ENCODE results near the gene GAREM1.

GAREM1 gene

GRCh38 chr18:32420084-32420750 lies 50.5 kb downstream of the GAREM1 start:
- no peaks in the 10 kb centered on the region for H3K9me3 ChIP-seq (replicated peaks; ENCODE audit: low read length)
- H3K4me2 ChIP-seq (ENCODE audit: low read length): no peak overlapping the region
- no peaks in the 10 kb centered on the region for H3K27me3 ChIP-seq (ENCODE audit: control insufficient read depth, insufficient read depth, low read length)
- peaks cover 13% of the 10 kb centered on the region for H3K4me1 ChIP-seq (ENCODE audit: control insufficient read depth, insufficient read depth, low read length)
- H3K36me3 ChIP-seq (ENCODE audit: insufficient read depth, low read length): no peaks in the 10 kb centered on the region
- H3K9ac ChIP-seq (ENCODE audit: low read depth, low read length): no peak overlapping the region
- no peak overlapping the region for H3K4me3 ChIP-seq (ENCODE audit: low read length)

- no peak overlapping the region for H3K9ac ChIP-seq (ENCODE audit: low read depth, low read length)
- no peak overlapping the region for H3K4me3 ChIP-seq (ENCODE audit: low read length)
- H3K9me3 ChIP-seq (replicated peaks; ENCODE audit: low read length): no peaks in the 10 kb centered on the region
- no peaks in the 10 kb centered on the region for H3K36me3 ChIP-seq (ENCODE audit: insufficient read depth, low read length)
- no peaks in the 10 kb centered on the region for H3K27me3 ChIP-seq (ENCODE audit: control insufficient read depth, insufficient read depth, low read length)
- peaks cover 6% of the 10 kb centered on the region for H3K4me1 ChIP-seq (ENCODE audit: control insufficient read depth, insufficient read depth, low read length)
- H3K4me2 ChIP-seq (ENCODE audit: low read length): no peak overlapping the region
These were observed 52.5 kb downstream of the GAREM1 start for GRCh38 chr18:32418148-32418547.

GRCh38 chr18:32405588-32405987 lies 65.1 kb downstream of the GAREM1 start:
- H3K9me3 ChIP-seq (replicated peaks; ENCODE audit: low read length): no peaks in the 10 kb centered on the region
- no peak overlapping the region for H3K4me3 ChIP-seq (ENCODE audit: low read length)
- H3K4me2 ChIP-seq (ENCODE audit: low read length): no peak overlapping the region
- H3K36me3 ChIP-seq (ENCODE audit: insufficient read depth, low read length): no peaks in the 10 kb centered on the region
- no peaks in the 10 kb centered on the region for H3K27me3 ChIP-seq (ENCODE audit: control insufficient read depth, insufficient read depth, low read length)
- H3K4me1 ChIP-seq (ENCODE audit: control insufficient read depth, insufficient read depth, low read length): no peaks in the 10 kb centered on the region
- no peak overlapping the region for H3K9ac ChIP-seq (ENCODE audit: low read depth, low read length)

DNA sequence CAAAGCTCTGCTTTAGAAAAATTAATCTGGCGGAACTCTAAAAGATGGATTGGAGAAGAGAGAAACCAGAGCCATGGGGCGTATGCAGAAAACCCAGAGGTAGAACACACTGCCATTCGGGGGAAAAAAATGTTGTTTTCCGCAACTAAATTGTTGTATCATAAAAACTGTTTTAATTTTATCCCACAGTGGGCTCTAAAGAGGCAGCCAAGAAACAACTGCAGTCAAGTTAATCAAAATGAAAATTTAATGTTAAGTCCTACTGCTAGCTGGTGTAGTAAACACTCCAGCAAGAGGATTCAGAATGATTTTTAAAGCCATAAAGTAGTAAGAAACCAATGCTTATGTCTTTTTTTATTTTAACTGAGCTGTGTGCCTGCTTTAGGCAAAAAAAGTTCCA lies 69.1 kb downstream of the GAREM1 start:
- H3K27me3 ChIP-seq (ENCODE audit: control insufficient read depth, insufficient read depth, low read length): no peaks in the 10 kb centered on the region
- no peak overlapping the region for H3K9ac ChIP-seq (ENCODE audit: low read depth, low read length)
- H3K4me1 ChIP-seq (ENCODE audit: control insufficient read depth, insufficient read depth, low read length): no peaks in the 10 kb centered on the region
- H3K9me3 ChIP-seq (replicated peaks; ENCODE audit: low read length): no peaks in the 10 kb centered on the region
- H3K36me3 ChIP-seq (ENCODE audit: insufficient read depth, low read length): no peaks in the 10 kb centered on the region
- no peak overlapping the region for H3K4me3 ChIP-seq (ENCODE audit: low read length)
- H3K4me2 ChIP-seq (ENCODE audit: low read length): no peak overlapping the region

DNA sequence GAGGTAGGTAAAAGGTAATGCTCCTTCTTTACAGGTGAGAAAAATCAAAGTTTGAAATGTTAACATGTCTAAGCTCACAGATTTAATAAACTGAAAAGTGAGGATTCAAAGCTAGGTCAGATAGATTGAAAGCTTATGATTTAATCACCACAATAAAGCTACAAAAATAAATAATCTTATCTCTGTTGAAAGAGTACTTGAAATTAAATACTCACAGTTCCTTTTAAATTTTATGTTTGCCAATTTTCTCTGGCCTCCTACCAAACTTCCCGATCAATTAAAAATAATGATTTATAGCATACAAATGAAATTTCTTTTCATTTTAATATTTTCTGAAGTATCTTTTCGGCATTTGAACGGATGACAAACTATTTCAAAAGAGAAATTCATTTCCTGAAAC lies 77.3 kb downstream of the GAREM1 start:
- no peak overlapping the region for H3K4me2 ChIP-seq (ENCODE audit: low read length)
- no peak overlapping the region for H3K4me3 ChIP-seq (ENCODE audit: low read length)
- H3K9me3 ChIP-seq (replicated peaks; ENCODE audit: low read length): no peaks in the 10 kb centered on the region
- no peak overlapping the region for H3K9ac ChIP-seq (ENCODE audit: low read depth, low read length)
- no peaks in the 10 kb centered on the region for H3K36me3 ChIP-seq (ENCODE audit: insufficient read depth, low read length)
- H3K27me3 ChIP-seq (ENCODE audit: control insufficient read depth, insufficient read depth, low read length): no peaks in the 10 kb centered on the region
- no peaks in the 10 kb centered on the region for H3K4me1 ChIP-seq (ENCODE audit: control insufficient read depth, insufficient read depth, low read length)

- Histone ChIP-seq H3K36me3 (ENCODE audit: insufficient read depth, low read length) (no peaks in the 10 kb centered on the region), H3K4me3 (ENCODE audit: low read length) (no peak overlapping the region), H3K9ac (ENCODE audit: low read depth, low read length) (no peak overlapping the region), H3K4me2 (ENCODE audit: low read length) (no peak overlapping the region), H3K9me3 (replicated peaks; ENCODE audit: low read length) (no peaks in the 10 kb centered on the region), H3K4me1 (ENCODE audit: control insufficient read depth, insufficient read depth, low read length) (no peaks in the 10 kb centered on the region), H3K27me3 (ENCODE audit: control insufficient read depth, insufficient read depth, low read length) (no peaks in the 10 kb centered on the region)
These were observed 79.6 kb downstream of the GAREM1 start for GRCh38 chr18:32391126-32391525.

- no peaks in the 10 kb centered on the region for H3K4me1 ChIP-seq (ENCODE audit: control insufficient read depth, insufficient read depth, low read length)
- no peaks in the 10 kb centered on the region for H3K36me3 ChIP-seq (ENCODE audit: insufficient read depth, low read length)
- no peak overlapping the region for H3K4me2 ChIP-seq (ENCODE audit: low read length)
- no peaks in the 10 kb centered on the region for H3K9me3 ChIP-seq (replicated peaks; ENCODE audit: low read length)
- no peak overlapping the region for H3K9ac ChIP-seq (ENCODE audit: low read depth, low read length)
- no peak overlapping the region for H3K4me3 ChIP-seq (ENCODE audit: low read length)
- H3K27me3 ChIP-seq (ENCODE audit: control insufficient read depth, insufficient read depth, low read length): no peaks in the 10 kb centered on the region
These were observed 80.8 kb downstream of the GAREM1 start for GRCh38 chr18:32389858-32390257.

GRCh38 chr18:32389191-32389590 lies 81.5 kb downstream of the GAREM1 start:
- Histone ChIP-seq H3K27me3 (ENCODE audit: control insufficient read depth, insufficient read depth, low read length) (no peaks in the 10 kb centered on the region), H3K4me2 (ENCODE audit: low read length) (no peak overlapping the region), H3K4me1 (ENCODE audit: control insufficient read depth, insufficient read depth, low read length) (no peaks in the 10 kb centered on the region), H3K9me3 (replicated peaks; ENCODE audit: low read length) (no peaks in the 10 kb centered on the region), H3K4me3 (ENCODE audit: low read length) (no peak overlapping the region), H3K36me3 (ENCODE audit: insufficient read depth, low read length) (no peaks in the 10 kb centered on the region), H3K9ac (ENCODE audit: low read depth, low read length) (no peak overlapping the region)

DNA sequence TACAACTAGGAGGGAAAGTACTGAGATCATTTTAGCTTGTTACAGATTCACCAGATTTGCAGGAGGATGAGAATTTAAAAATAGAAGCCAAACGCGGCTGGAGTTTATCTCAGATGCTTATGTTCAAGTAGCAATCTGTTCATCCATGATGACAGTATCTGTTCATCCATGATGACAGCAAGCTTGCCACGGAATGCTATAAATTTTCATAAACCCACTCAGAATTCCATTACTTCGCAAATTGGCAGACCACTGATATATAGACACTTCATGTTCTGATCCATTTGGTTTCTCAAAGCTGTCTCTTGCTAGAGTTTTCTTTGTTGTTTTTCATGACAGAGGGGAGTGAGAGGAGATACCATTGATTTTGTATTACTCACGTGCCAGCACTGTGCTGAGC lies 84.2 kb downstream of the GAREM1 start:
- Histone ChIP-seq H3K9ac (ENCODE audit: low read depth, low read length) (no peak overlapping the region), H3K4me3 (ENCODE audit: low read length) (no peak overlapping the region), H3K27me3 (ENCODE audit: control insufficient read depth, insufficient read depth, low read length) (no peaks in the 10 kb centered on the region), H3K9me3 (replicated peaks; ENCODE audit: low read length) (no peaks in the 10 kb centered on the region), H3K4me1 (ENCODE audit: control insufficient read depth, insufficient read depth, low read length) (peaks cover 21% of the 10 kb centered on the region), H3K36me3 (ENCODE audit: insufficient read depth, low read length) (no peaks in the 10 kb centered on the region), H3K4me2 (ENCODE audit: low read length) (no peak overlapping the region)

GRCh38 chr18:32383050-32383819 lies 87.4 kb downstream of the GAREM1 start:
- Histone ChIP-seq H3K36me3 (ENCODE audit: insufficient read depth, low read length) (no peaks in the 10 kb centered on the region), H3K4me3 (ENCODE audit: low read length) (no peak overlapping the region), H3K4me2 (ENCODE audit: low read length) (peak overlapping the region; percentile 49), H3K9ac (ENCODE audit: low read depth, low read length) (peak overlapping the region; percentile 53), H3K4me1 (ENCODE audit: control insufficient read depth, insufficient read depth, low read length) (peaks cover 35% of the 10 kb centered on the region), H3K9me3 (replicated peaks; ENCODE audit: low read length) (no peaks in the 10 kb centered on the region), H3K27me3 (ENCODE audit: control insufficient read depth, insufficient read depth, low read length) (no peaks in the 10 kb centered on the region)

GRCh38 chr18:32381761-32382160 lies 88.9 kb downstream of the GAREM1 start:
- Histone ChIP-seq H3K9ac (ENCODE audit: low read depth, low read length) (no peak overlapping the region), H3K4me2 (ENCODE audit: low read length) (no peak overlapping the region), H3K27me3 (ENCODE audit: control insufficient read depth, insufficient read depth, low read length) (no peaks in the 10 kb centered on the region), H3K4me3 (ENCODE audit: low read length) (no peak overlapping the region), H3K4me1 (ENCODE audit: control insufficient read depth, insufficient read depth, low read length) (peaks cover 41% of the 10 kb centered on the region), H3K36me3 (ENCODE audit: insufficient read depth, low read length) (no peaks in the 10 kb centered on the region), H3K9me3 (replicated peaks; ENCODE audit: low read length) (no peaks in the 10 kb centered on the region)

GRCh38 chr18:32380559-32380958 lies 90.1 kb downstream of the GAREM1 start:
- Histone ChIP-seq H3K4me3 (ENCODE audit: low read length) (no peak overlapping the region), H3K9ac (ENCODE audit: low read depth, low read length) (no peak overlapping the region), H3K36me3 (ENCODE audit: insufficient read depth, low read length) (no peaks in the 10 kb centered on the region), H3K4me2 (ENCODE audit: low read length) (no peak overlapping the region), H3K4me1 (ENCODE audit: control insufficient read depth, insufficient read depth, low read length) (peaks cover 41% of the 10 kb centered on the region), H3K27me3 (ENCODE audit: control insufficient read depth, insufficient read depth, low read length) (no peaks in the 10 kb centered on the region), H3K9me3 (replicated peaks; ENCODE audit: low read length) (no peaks in the 10 kb centered on the region)
